Measurements from ENCODE around the gene IGSF9.

GRCh38 chr1:159937054-159937750 lies 8.2 kb downstream of the IGSF9 start:
- TF ChIP-seq CTCF (IDR thresholded peaks at IDR 0.05; ENCODE audit: low read depth, low read length) (no peak), POLR2A (IDR thresholded peaks at IDR 0.05; ENCODE audit: extremely low read depth, insufficient read length) (no peak)
